Calu3 (cell line): Measurements from ENCODE around the gene ADCY3. TPM values are rescaled to one million over a fixed set of nuclear protein-coding genes. Genes with fewer than 3 reads are reported as not detected.

Source experiments
- BruUV-seq: library from RNA; stranded (reverse); fragments of 400-500 nt; replicated peaks from 2 replicates; lab custom pipeline; 2021; lab: Mats Ljungman, UMichigan
- CTCF ChIA-PET: fragments of 300-600 bp; sonication (Branson Sonifier 250); formaldehyde crosslinking; loops from one replicate; lab custom pipeline; 2022; ENCODE audit warnings: antibody characterized with exemption; lab: Charles Lee
- DNase-seq: peaks from one replicate; pipeline ENCODE4 v3.0.0; 2022
- H3K27ac Mint-ChIP-seq: one replicate; pipeline ENCODE4 v1.8.0; 2022; ENCODE audit warnings: mixed read lengths; ENCODE audit not compliant: unreplicated experiment
- H3K27me3 Mint-ChIP-seq: one replicate; pipeline ENCODE4 v1.8.0; 2022; ENCODE audit warnings: mixed read lengths; ENCODE audit not compliant: unreplicated experiment
- H3K36me3 Mint-ChIP-seq: one replicate; pipeline ENCODE4 v1.8.0; 2022; ENCODE audit warnings: mild to moderate bottlenecking, moderate library complexity, mixed read lengths; ENCODE audit not compliant: insufficient read depth, unreplicated experiment
- H3K4me1 Mint-ChIP-seq: one replicate; pipeline ENCODE4 v1.8.0; 2022; ENCODE audit warnings: mild to moderate bottlenecking, low read depth, mixed read lengths; ENCODE audit not compliant: unreplicated experiment
- H3K4me3 Mint-ChIP-seq: one replicate; pipeline ENCODE4 v1.8.0; 2022; ENCODE audit warnings: mild to moderate bottlenecking, low read depth, moderate library complexity, mixed read lengths; ENCODE audit not compliant: unreplicated experiment
- H3K9me3 Mint-ChIP-seq: one replicate; pipeline ENCODE4 v1.8.0; 2022; ENCODE audit warnings: low read depth, mixed read lengths; ENCODE audit not compliant: unreplicated experiment
- intact Hi-C: fragments of 100-400 bp; cut with micrococcal nuclease; formaldehyde crosslinking; loops from one replicate; pipeline ENCODE4 v1.10.0; 2022; ENCODE audit not compliant: unreplicated experiment
- total RNA-seq: library from RNA; stranded (reverse); gene quantifications from 2 replicates; pipeline ENCODE4 v1.2.3, GENCODE V29; 2022
- TF ChIP-seq, protein P1 (sequence below): fragments of 200-600 bp; IDR thresholded peaks from one replicate; pipeline ENCODE4 v1.8.0; 2022; ENCODE audit warnings: antibody characterized with exemption; ENCODE audit not compliant: unreplicated experiment

The ADCY3 gene
- total RNA-seq, 1 experiment from 2014 or later, result 63.7 TPM

DNA sequence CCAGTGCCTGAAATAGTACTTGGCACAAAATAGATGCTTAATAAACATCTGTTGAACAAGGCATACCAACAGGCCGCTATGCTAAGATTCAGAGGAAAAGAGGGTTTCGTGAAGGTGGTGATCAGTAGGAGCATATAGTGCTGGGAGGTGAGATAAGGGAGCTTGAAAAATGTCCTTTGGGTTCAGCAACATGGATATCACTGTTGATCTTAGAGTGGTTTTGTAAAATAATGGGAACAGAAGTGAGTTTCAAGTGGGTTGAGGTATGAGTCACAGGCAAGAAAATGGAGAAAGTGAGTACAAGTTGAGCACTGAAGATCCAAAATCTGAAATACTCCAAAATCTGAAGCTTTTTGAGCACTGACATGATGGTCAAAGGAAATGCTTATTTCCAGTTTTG is 122.4 kb downstream of the ADCY3 start:
- Mint-ChIP-seq H3K27me3 (no peaks in the 10 kb centered on the region), H3K36me3 (peaks cover 43% of the 10 kb centered on the region), H3K9me3 (no peaks in the 10 kb centered on the region), H3K4me3 (no peak overlapping the region), H3K4me1 (peaks cover 29% of the 10 kb centered on the region), H3K27ac (peak overlapping the region; percentile 7)
- intact Hi-C loops, result no loop called here
- DNase-seq, result no peak
- CTCF ChIA-PET, result no interaction called here
- BruUV-seq, result no TSS peak
- TF ChIP-seq, protein P1, sequence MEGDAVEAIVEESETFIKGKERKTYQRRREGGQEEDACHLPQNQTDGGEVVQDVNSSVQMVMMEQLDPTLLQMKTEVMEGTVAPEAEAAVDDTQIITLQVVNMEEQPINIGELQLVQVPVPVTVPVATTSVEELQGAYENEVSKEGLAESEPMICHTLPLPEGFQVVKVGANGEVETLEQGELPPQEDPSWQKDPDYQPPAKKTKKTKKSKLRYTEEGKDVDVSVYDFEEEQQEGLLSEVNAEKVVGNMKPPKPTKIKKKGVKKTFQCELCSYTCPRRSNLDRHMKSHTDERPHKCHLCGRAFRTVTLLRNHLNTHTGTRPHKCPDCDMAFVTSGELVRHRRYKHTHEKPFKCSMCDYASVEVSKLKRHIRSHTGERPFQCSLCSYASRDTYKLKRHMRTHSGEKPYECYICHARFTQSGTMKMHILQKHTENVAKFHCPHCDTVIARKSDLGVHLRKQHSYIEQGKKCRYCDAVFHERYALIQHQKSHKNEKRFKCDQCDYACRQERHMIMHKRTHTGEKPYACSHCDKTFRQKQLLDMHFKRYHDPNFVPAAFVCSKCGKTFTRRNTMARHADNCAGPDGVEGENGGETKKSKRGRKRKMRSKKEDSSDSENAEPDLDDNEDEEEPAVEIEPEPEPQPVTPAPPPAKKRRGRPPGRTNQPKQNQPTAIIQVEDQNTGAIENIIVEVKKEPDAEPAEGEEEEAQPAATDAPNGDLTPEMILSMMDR, result no peak

DNA sequence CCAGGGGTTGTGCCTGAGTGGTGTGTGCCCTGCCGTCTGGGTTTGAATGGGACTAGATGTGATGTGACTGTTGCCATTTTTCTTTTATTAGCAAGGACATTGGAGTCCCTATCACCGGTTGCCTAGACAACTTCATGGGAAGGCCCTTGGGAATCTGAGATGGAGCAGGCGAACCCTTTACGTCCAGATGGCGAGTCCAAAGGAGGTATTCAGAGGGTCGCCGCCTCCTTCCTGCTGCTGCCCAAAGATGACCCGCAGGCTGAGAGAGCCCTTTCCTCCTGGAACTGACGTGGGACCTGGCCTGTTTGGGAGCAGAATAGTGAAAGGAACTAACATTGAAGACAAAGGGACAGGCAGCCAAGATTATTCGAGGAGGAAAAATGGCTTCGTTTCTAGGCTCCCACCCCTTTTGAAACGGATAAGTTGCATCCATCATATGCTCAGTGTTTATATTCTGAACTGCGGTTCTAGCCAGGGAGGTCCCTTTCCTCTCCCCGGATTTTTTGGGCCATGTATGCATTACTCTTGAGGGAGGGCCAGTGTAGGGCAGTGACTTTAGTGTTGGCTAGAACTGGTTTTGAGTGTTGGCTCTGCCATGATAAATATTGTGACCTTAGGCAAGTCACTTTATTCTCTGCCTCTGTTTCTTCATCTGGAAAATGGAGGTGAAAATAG is 126.1 kb downstream of the ADCY3 start:
- Mint-ChIP-seq H3K9me3 (no peaks in the 10 kb centered on the region), H3K4me1 (peaks cover 35% of the 10 kb centered on the region), H3K27me3 (no peaks in the 10 kb centered on the region), H3K27ac (peak overlapping the region; percentile 93), H3K4me3 (peak overlapping the region; percentile 83), H3K36me3 (peaks cover 47% of the 10 kb centered on the region)
- TSS peak; percentile 79 for BruUV-seq
- DNase-seq, result no peak
- intact Hi-C loops, result no loop called here
- TF ChIP-seq, protein P1, result no peak
- CTCF ChIA-PET, result interaction anchor here (1.5 kb wide), 1 partner anchor 371 kb away, joined by 8 read pairs; no protein-coding TSS in a partner anchor

DNA sequence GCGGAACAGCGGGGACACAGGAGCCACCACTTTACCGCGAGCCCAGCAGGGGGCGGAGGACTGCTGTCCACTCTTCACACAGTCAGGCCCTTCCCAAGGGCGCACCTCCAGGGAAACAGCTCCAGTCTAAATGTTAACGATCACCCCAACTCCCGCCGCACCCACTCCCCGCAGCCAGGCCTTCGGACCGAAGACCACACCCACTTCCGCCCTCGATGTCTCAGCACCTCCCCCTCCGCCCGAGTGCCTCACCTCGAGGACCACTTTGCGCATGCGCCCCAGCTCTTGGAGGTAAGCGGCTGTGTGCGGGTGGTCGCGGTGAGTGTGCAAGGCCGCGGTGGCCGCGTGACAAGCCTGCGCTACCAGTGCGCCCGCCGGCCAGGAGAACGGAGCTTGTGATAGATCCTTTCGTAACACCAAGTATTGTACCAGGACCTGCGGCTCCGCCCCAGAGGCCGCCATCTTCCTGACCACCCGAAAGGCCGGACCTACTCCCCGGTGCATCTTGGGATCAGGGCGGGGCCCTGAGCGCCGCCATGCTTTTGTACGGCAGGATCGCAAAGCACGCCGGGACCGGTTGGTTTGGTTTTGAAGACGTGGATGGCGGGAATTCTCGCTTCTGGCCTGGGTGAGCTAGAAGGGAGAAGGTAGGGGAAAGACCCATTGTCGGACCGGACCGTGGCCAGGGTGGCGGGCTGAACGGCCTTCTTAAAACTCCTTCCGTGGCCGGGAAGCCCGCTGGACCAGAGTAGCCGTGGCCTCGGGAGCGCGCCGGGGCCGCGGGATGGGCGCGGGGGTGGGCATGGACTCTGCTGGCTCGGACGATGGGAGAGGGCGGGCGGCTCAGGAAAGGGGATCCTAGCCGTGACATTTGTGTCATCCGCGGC is 126.9 kb downstream of the ADCY3 start, which contains the start of the genes CENPO and PTRHD1:
Gene CENPO (plus strand): TSS at position 552 of the 887 bp plus-strand sequence. CDS start 495 bp downstream, outside the sequence.
Gene PTRHD1 (minus strand): TSS at position 518 of the 887 bp plus-strand sequence. CDS start 14 bp downstream, at position 504.
- CTCF ChIA-PET, result interaction anchor here (0.5 to 2.0 kb wide), 12 partner anchors 14 to 717 kb away, joined by 3 to 14 read pairs (median 4); partner anchors contain the start of gene SF3B6
- H3K27me3 Mint-ChIP-seq, result no peaks in the 10 kb centered on the region
- peaks cover 44% of the 10 kb centered on the region for H3K36me3 Mint-ChIP-seq
- TF ChIP-seq, protein P1, result peak; percentile 77
- H3K9me3 Mint-ChIP-seq, result no peaks in the 10 kb centered on the region
- intact Hi-C loops, result no loop called here
- peak within 1 kb of the TSS; percentile 93 for H3K27ac Mint-ChIP-seq
- peak within 1 kb of the TSS; percentile 83 for H3K4me3 Mint-ChIP-seq
- H3K4me1 Mint-ChIP-seq, result peaks cover 35% of the 10 kb centered on the region
- BruUV-seq, result no TSS peak
- peak; percentile 96 for DNase-seq

DNA sequence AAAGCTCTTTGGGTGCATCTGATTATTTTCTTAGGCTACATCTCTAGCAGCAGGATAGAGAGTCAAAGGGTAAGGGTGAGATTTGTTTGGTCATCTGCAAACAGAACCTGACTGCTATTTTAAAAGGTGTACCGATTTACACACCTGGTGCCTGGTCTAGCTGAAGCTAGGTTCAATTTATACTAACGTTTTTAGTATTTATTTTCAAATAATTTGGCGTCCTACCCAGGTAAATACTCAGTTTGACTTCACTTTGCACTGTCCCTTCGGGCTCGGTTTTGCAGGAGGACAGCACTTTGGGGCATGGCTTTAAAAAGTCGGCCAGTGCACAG is 127.5 kb downstream of the ADCY3 start:
- TSS peak; percentile 83 for BruUV-seq
- intact Hi-C loops, result no loop called here

More for the DNA sequence above, 127.5 kb downstream of the ADCY3 start:
- H3K9me3 Mint-ChIP-seq, result no peaks in the 10 kb centered on the region
- H3K4me3 Mint-ChIP-seq, result peak overlapping the region; percentile 83
- DNase-seq, result no peak
- TF ChIP-seq, protein P1, result no peak
- peak overlapping the region; percentile 93 for H3K27ac Mint-ChIP-seq
- H3K36me3 Mint-ChIP-seq, result peaks cover 38% of the 10 kb centered on the region
- H3K27me3 Mint-ChIP-seq, result no peaks in the 10 kb centered on the region
- H3K4me1 Mint-ChIP-seq, result peaks cover 30% of the 10 kb centered on the region
- CTCF ChIA-PET, result interaction anchor here (0.6 to 2.0 kb wide), 8 partner anchors 13 to 716 kb away, joined by 3 to 14 read pairs (median 4); partner anchors contain the start of gene SF3B6
